Kidney epithelial cell (primary cell): ENCODE results near the gene TBRG4. TPM values are rescaled to one million over a fixed set of nuclear protein-coding genes. Genes with fewer than 3 reads are reported as not detected.

Experiments
- DNase-seq: peaks from one replicate; pipeline ENCODE4 v3.0.0-alpha.2; 2010; ENCODE audit warnings: low read depth
- H3K27me3 ChIP-seq: 2 replicates; pipeline ENCODE4 v1.6.0; 2011; ENCODE audit warnings: low read length; ENCODE audit not compliant: control insufficient read depth, insufficient read depth
- H3K36me3 ChIP-seq: 2 replicates; pipeline ENCODE4 v1.5.1; 2011; ENCODE audit warnings: low read length; ENCODE audit not compliant: control insufficient read depth, insufficient read depth
- H3K4me3 ChIP-seq: 2 replicates; pipeline ENCODE4 v1.5.1; 2011; ENCODE audit warnings: low read depth, mild to moderate bottlenecking, control low read depth, low read length
- total RNA-seq: library from RNA; depleted of rRNA; stranded (reverse); fragments of >200 nt; gene quantifications from 2 replicates; pipeline ENCODE4 v1.2.3, GENCODE V29; 2015
- TF ChIP-seq, protein P1 (sequence below): IDR thresholded peaks from 2 replicates; pipeline ENCODE4 v1.5.1; 2011; ENCODE audit warnings: mild to moderate bottlenecking, moderate library complexity, low read length, control low read depth, inconsistent platforms; ENCODE audit not compliant: insufficient read depth, poor library complexity, severe bottlenecking

The TBRG4 gene
- total RNA-seq, 1 donor from 2014 or later = 71.7 TPM

DNA sequence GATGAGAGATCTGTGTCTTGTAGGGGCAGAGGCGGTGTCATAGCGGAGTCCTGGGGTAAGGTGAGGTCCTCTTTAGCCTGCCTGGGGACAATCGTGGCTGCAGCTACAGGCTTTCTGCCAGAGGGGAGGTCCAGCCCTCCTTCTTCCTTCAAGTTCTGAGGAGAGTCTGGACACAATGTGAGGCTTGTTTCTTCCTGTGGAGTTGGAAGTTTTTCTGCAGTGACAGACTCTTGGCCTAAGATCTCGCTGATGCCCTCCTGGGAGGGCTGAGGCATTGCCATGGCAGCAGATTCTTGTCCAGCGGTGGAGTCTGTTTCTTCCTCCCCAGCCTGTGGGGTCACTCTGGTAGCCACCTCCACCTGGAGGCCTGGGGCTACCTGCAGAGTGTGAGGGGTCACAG lies 27.2 kb downstream of the TBRG4 start:
- TF ChIP-seq, protein P1, sequence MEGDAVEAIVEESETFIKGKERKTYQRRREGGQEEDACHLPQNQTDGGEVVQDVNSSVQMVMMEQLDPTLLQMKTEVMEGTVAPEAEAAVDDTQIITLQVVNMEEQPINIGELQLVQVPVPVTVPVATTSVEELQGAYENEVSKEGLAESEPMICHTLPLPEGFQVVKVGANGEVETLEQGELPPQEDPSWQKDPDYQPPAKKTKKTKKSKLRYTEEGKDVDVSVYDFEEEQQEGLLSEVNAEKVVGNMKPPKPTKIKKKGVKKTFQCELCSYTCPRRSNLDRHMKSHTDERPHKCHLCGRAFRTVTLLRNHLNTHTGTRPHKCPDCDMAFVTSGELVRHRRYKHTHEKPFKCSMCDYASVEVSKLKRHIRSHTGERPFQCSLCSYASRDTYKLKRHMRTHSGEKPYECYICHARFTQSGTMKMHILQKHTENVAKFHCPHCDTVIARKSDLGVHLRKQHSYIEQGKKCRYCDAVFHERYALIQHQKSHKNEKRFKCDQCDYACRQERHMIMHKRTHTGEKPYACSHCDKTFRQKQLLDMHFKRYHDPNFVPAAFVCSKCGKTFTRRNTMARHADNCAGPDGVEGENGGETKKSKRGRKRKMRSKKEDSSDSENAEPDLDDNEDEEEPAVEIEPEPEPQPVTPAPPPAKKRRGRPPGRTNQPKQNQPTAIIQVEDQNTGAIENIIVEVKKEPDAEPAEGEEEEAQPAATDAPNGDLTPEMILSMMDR = no peak
- no peaks in the 10 kb centered on the region for H3K27me3 ChIP-seq
- no peak for DNase-seq
- no peaks in the 10 kb centered on the region for H3K36me3 ChIP-seq
- H3K4me3 ChIP-seq = no peak overlapping the region

DNA sequence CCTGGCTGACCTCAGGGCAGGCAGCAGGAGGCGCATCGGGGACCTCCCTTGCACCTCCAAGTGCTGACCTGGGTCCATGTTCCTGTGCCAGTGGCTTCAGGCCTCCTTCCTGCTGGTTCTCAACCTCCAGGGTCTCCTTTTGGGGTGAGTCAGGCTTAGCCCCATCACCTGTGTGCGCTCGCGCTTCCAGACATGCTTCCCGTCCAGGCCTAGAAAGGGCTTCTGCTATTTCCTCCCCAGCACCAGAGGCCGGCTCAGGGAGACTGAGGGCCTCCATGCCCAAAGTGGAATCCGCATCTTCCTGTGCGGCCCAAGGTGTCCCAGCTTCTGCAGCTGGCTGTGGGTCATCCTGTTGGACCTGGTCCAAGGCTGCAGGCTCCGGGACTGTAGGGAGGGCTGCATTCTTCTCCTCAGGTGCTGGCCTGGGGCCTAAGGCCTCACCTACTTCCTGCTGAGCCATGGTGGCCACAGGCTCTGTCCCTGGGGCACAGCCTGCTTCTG lies 28.6 kb downstream of the TBRG4 start:
- DNase-seq = no peak
- Histone ChIP-seq H3K27me3 (no peaks in the 10 kb centered on the region), H3K36me3 (no peaks in the 10 kb centered on the region), H3K4me3 (no peak overlapping the region)
- TF ChIP-seq, protein P1 = no peak

DNA sequence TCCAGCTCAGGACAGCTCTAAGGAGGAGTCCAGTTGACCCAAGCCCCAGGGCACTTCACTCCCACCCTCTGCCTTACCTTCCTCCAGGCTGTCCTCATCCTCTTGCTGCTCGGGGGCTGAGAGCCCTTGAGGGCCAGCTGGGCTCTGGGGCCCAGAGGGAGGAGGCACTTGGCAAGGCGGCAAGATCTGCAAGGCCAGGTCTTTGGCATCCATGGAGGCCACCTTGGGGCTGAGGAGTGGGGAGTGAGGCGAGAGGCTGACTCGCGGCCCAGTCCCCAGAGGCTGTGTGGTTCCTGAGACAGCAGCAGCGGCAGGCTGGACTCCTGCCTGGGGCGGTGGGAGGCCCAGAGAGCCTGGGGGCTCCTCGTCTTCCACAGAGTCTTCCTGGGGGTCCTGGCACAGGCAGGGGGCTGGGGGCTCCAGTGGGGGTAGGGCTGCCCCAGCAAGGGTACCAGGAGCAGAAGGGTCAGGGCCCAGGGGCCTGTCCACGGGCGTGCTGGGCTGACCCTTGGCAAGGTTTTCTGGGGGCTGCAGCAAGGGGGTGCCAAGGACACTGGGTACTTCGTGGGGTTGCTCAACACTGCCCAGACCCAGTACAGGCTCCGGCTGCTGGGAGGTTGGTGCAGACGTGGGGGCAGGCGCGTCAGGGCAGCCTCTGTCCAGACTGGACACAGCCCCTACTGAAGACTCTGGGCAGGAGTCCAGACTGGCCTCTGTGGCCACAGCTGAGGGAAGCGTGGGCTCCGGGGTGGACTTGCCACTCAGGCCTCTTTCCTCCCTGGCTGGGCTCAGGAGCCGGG lies 29.3 kb downstream of the TBRG4 start:
- Histone ChIP-seq H3K4me3 (no peak overlapping the region), H3K27me3 (no peaks in the 10 kb centered on the region), H3K36me3 (no peaks in the 10 kb centered on the region)
- no peak for DNase-seq
- TF ChIP-seq, protein P1 = no peak

DNA sequence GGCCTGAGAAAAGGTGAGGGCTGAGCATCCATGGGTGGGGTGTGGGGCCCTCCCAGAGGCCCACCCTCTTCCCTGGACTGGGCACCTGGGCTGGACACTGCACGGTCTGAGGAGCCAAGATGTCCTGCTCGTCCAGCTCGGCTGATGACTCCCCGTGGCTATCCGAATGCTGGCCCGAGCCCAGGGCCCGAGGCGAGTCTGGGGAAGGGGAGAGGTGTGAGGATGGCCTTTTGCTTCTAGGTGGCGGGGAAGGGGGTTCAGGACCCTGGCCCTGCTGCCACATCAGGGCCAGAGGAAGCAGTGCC lies 29.9 kb downstream of the TBRG4 start:
- TF ChIP-seq, protein P1 = no peak
- Histone ChIP-seq H3K36me3 (no peaks in the 10 kb centered on the region), H3K27me3 (no peaks in the 10 kb centered on the region), H3K4me3 (no peak overlapping the region)
- DNase-seq = no peak

DNA sequence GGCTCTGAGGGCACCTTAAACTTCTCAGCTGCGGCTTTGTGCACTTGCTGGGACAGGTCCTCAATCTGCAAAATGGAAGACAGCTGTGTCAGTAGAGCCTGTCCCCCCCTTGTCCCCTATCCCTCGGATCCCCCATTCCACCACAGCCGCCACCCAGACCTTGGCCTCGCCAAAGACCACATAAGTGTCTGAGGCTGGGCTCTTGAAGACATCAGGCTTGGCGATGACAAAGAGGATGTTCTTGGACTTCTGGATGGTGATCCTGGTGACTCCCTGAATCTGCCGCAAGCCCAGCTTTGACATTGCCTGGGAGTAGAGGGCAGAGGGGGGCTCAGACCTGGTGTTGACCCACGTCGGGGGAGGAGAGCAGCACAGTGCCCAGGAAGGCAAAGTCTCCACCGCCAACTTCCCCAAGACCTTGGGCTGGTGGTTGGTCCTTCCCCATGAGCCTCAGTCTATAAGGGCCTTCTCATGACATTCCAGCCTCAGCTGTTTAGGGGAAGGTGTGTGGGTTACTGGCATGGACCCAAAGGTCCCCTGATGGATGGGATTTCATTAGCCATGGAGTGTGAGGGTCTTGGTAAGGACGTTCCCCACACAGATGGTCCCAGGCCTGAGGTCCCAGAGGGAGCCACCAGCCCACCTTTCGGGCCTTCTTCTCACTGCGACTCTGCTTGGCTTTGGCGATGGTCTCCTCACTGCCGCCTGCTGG lies 30.4 kb downstream of the TBRG4 start:
- TF ChIP-seq, protein P1 = no peak
- no peak for DNase-seq
- no peaks in the 10 kb centered on the region for H3K36me3 ChIP-seq
- H3K4me3 ChIP-seq = no peak overlapping the region
- H3K27me3 ChIP-seq = no peaks in the 10 kb centered on the region
